Epithelial cell of esophagus (primary cell): Measurements from ENCODE around the gene MACROD2.
A peak's percentile ranks its signal among the peaks of the same experiment; 100 is the strongest.

ENCODE experiments used
- DNase-seq: peaks from one replicate; pipeline ENCODE4 v3.0.0; 2010; ENCODE audit warnings: low read depth
- H3K4me3 ChIP-seq: 2 replicates; pipeline ENCODE4 v1.5.1; 2011; ENCODE audit warnings: mild to moderate bottlenecking, low read length, control low read depth
- TF ChIP-seq, protein P1 (sequence below): IDR thresholded peaks from 2 replicates; pipeline ENCODE4 v1.5.1; 2011; ENCODE audit warnings: low read depth, mild to moderate bottlenecking, low read length, control low read depth, inconsistent platforms; ENCODE audit not compliant: insufficient read depth; ENCODE audit errors: missing control alignments

Gene MACROD2

DNA sequence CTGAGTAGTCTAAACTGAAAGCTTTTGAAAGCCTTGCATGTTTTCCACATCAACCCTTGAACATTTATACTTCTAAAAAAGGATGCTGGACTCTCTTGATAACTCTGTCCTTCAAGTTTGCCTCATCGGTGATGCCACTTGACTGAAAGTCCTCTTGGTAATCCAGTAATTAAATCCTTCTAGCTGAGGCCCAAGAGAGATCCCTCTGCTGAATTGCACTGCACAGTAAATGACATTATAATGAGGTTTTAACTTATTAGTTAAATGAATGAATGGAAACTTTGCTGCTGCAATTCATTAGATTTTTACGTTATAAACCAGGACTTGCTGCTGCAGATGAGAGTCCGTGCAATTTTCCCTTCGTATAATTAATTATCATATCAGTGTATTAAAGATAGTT lies 706.0 kb downstream of the MACROD2 start:
- no peak overlapping the region for H3K4me3 ChIP-seq
- no peak for DNase-seq
- TF ChIP-seq, protein P1, sequence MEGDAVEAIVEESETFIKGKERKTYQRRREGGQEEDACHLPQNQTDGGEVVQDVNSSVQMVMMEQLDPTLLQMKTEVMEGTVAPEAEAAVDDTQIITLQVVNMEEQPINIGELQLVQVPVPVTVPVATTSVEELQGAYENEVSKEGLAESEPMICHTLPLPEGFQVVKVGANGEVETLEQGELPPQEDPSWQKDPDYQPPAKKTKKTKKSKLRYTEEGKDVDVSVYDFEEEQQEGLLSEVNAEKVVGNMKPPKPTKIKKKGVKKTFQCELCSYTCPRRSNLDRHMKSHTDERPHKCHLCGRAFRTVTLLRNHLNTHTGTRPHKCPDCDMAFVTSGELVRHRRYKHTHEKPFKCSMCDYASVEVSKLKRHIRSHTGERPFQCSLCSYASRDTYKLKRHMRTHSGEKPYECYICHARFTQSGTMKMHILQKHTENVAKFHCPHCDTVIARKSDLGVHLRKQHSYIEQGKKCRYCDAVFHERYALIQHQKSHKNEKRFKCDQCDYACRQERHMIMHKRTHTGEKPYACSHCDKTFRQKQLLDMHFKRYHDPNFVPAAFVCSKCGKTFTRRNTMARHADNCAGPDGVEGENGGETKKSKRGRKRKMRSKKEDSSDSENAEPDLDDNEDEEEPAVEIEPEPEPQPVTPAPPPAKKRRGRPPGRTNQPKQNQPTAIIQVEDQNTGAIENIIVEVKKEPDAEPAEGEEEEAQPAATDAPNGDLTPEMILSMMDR = no peak

DNA sequence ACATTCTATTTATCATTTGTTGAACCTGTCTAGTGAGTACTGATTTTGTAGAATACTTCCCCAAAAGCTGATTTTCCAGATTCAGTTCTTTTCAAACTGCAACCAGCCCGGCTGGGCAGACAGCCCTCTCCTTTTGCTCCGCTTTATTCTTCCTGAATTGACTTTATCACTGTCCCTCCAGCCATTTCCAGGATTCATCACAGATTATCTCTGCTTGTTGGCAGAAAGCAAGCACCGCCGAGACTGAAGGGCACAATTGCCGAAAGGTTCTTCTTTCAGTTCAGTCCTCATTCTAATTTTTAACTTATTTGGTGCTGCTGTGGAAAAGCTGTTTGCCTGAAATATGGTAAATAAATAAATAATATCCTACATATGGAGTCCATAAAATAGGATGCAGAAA lies 711.2 kb downstream of the MACROD2 start:
- TF ChIP-seq, protein P1 = no peak
- no peak for DNase-seq
- no peak overlapping the region for H3K4me3 ChIP-seq

DNA sequence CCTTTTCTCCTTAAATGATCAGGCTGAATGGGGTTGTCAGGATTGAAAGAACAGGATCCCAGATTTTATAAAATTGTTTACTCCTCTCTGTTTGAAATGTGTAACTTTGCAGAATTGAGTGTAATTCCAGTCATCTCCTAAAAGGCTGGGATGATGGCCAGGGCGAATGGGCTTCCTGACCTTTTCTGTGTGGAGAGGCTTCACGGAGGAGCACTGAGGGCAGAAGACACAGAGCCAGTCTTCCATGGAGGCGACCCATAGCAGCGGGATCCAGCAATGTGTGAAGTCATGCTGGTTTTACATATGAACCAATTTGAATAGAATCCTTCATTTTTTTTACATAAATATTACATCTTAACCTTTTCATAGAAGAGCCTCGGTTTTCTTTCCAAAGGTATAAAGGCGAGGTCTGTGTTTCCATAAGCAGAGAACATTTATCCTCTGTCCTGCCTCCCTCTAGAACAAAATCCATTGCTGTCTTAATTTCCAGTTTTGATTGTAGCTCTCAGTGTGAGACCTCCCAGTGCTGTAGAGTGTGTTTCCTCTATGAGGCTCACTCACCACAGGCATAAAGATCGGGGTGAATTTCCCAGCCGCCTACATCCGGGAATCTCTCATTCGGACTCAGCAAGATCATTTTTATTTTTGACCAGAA lies 711.8 kb downstream of the MACROD2 start:
- TF ChIP-seq, protein P1 = no peak
- no peak for DNase-seq
- no peak overlapping the region for H3K4me3 ChIP-seq

DNA sequence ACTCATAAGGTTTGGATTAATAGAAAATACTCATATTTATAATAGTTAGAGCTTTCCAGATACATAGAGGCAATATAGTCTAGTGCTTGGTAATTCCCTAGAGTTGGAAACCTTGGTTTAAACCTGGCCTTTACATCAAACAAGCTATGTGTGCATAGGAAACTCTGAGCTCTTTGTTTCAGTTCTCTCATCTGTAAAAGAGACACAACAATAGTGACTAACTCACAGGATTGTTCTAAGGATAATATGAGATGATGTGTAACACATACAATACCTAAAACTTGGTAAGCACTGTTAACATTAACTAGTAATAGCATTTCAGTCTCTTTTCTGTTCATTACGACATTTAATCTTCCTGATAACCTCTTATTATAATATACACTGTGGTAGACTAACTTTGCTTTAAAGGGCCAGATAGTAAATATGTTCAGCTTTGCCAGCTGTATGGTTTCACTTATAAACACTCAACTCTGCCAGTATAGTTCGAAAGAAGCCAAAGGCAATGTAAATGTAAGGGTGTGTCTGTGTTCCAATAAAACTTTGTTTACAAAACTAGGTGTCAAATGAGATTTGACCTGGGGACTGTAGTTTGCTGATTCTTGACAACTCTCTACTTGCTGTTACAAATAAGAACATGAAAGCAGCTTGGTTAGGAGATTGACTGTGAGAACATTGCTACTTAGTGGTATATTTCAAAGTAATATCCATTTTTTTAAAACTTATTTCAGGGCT lies 712.7 kb downstream of the MACROD2 start:
- DNase-seq = peak; percentile 21
- no peak overlapping the region for H3K4me3 ChIP-seq
- TF ChIP-seq, protein P1 = no peak

DNA sequence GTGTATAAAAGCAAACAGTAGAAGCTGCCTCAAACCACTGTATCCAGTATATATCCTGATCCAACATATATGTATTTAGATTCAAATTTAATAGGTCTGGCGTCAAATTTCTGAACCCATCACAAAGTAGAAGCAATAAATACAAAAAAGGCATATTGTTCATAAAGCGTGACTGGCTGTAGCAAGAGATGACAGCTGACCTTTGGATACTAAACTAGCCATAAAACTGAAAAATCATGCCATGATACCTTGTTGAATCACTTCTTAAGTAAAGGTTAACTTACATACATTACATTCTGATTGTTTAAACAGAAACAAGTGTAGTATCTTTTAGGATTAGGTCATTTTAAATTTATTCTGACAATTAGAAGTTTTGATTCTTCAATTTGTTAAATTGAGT lies 714.1 kb downstream of the MACROD2 start:
- TF ChIP-seq, protein P1 = no peak
- no peak for DNase-seq
- H3K4me3 ChIP-seq = no peak overlapping the region

DNA sequence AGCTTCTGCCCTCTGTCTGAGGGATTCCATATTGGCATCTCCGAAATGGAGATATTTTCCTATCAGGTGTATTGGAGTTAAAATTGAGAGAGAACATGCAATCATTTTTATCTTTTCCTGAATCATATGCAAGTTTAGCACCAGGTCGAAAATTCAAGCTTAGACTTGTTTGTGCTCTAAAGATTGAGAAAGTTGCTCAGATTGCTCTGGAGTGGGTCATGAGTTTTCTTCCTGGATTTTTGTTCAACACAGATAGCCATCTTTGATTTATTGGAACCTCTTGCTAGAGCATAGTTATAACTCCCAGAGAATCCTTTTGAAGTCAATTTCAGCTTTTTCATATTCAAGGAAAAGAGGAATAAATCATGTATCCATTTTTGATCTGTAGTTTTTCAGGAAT lies 715.6 kb downstream of the MACROD2 start:
- peak; percentile 87 for DNase-seq
- TF ChIP-seq, protein P1 = no peak
- H3K4me3 ChIP-seq = no peak overlapping the region
